ENCODE results near the gene ANKRD27. TPM values are rescaled to one million over a fixed set of nuclear protein-coding genes. Genes with fewer than 3 reads are reported as not detected.

ANKRD27 gene
- total and polyA plus RNA-seq, 10 of the 15 experiments (the other 5 are each of a cell fraction or from before 2014, with no cell fraction given) = 2.8 to 49.9 (median 28.5) TPM

- no peak for TF ChIP-seq PML (IDR thresholded peaks at IDR 0.05; ENCODE audit: low read length)
- TF ChIP-seq PKNOX1 (IDR thresholded peaks at IDR 0.05) = no peak
- TF ChIP-seq CEBPZ (IDR thresholded peaks at IDR 0.05; ENCODE audit: low read depth, low read length) = no peak
- no peak for TF ChIP-seq PBX3 (IDR thresholded peaks at IDR 0.05; ENCODE audit: insufficient replicate concordance, low read depth, low read length)
- no peak for TF ChIP-seq POU2F2 (IDR thresholded peaks at IDR 0.05; ENCODE audit: borderline replicate concordance, low read depth, low read length)
- SMC1A ChIA-PET (ENCODE audit: uncharacterized antibody, unreplicated experiment) = no interaction called here
Observed at GRCh38 chr19:32709032-32709431, 34.1 kb upstream of the ANKRD27 start.

More at GRCh38 chr19:32709032-32709431, 34.1 kb upstream of the ANKRD27 start:
- Histone ChIP-seq H3K27me3 (replicated peaks in 1 of 2; ENCODE audit: control insufficient read depth in 2 of 2, insufficient read depth in 2 of 2, low read length in 1 of 2) (no peaks in the 10 kb centered on the region), H3K4me1 (ENCODE audit: control insufficient read depth, insufficient read depth, low read length) (no peaks in the 10 kb centered on the region), H2AFZ (ENCODE audit: control insufficient read depth, low read depth, low read length) (no peak overlapping the region), H3K9me3 (replicated peaks; ENCODE audit: control insufficient read depth, insufficient read depth, low read length) (peaks cover under 1% of the 10 kb centered on the region), H3K9ac (ENCODE audit: control insufficient read depth, insufficient read depth, low read length) (no peak overlapping the region), H3K79me2 (ENCODE audit: control insufficient read depth, insufficient read depth, low read length) (peaks cover 2% of the 10 kb centered on the region), H4K20me1 (ENCODE audit: control insufficient read depth, insufficient read depth) (no peaks in the 10 kb centered on the region; the same call in 1 of the 2 replicates), H3K4me2 (ENCODE audit: control insufficient read depth, insufficient read depth) (no peak overlapping the region), H3K27ac (ENCODE audit: control insufficient read depth, insufficient read depth) (no peak overlapping the region), H3K4me3 (no peak overlapping the region), H3K36me3 (ENCODE audit: control insufficient read depth in 2 of 2, insufficient read depth in 2 of 2, low read length in 1 of 2) (peaks cover 0 to 19% of the 10 kb centered on the region in 2 experiments; a peak in 3 of 4 replicates)
- FAIRE-seq (no peak), DNase-seq (ENCODE audit: low read depth, low spot score) (no peak), ATAC-seq (no peak)
- ChIA-PET RAD21 (ENCODE audit: unreplicated experiment) (no interaction called here), CTCF (no interaction called here), POLR2A (interaction anchor here (0.6 to 0.7 kb wide), 2 partner anchors 13 to 21 kb away, joined by 3 to 4 read pairs; no protein-coding TSS in a partner anchor)
- intact Hi-C loops (cut with micrococcal nuclease; ENCODE audit: unreplicated experiment) (no loop called here), in situ Hi-C loops (cut with MboI) (no loop called here)
- no TSS peak for BruUV-seq (replicated peaks)
- 96% methylated on average over 5 of the region's 5 CpGs for WGBS (ENCODE audit: insufficient coverage, insufficient replicate concordance, low lambda C conversion rate, missing lambda C conversion rate)

All from GM12878 (cell line).